HG03280 (cell line): ENCODE measurements around the gene RNF130.

Experiments used
- ATAC-seq: cut with Tn5 transposase; IDR thresholded peaks from one replicate; pipeline ENCODE4 v1.9.1; 2021; ENCODE audit warnings: mild to moderate bottlenecking, moderate library complexity; ENCODE audit not compliant: unreplicated experiment

Gene RNF130

DNA sequence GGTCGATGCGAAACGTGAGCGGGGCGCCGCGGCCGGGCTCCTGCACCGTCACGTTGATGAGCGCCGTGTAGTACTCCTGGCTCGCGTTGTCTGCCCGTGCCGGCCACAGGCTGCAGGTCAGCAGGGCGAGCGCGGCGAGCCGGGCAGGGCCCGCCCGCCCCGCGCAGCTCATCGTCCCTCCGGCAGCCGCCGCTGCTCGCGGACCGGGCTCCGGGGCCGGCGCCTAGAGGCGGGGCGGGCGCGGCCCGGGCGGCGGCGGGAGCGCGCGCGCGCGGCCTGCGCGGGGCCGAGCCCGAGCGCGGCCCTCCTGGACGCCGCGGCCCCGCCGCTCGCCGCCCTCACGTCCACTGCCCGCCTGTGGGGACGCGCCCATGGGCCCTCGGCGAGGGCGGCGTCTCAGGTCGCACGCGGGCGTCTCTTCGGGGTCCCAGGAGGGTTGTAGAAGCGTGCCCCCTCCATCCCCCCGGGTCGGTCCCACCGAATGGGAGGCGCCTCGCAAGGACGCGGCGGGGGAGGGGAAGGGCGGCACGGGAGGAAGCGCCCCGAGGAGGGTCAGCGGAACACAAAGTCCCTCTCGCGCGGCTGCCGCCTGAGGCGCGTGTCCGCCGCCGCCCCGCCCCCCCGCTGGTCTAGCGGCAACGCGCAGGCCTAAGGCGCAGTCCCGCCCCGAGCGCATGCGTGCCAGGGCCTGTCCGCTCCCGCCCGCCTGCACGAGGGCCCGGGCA, at the start of gene RNF130:
TSS of gene RNF130 (minus strand) at position 229 of the 725 bp plus-strand sequence. CDS start at position 172, 57 bp downstream.
- no peak for ATAC-seq

DNA sequence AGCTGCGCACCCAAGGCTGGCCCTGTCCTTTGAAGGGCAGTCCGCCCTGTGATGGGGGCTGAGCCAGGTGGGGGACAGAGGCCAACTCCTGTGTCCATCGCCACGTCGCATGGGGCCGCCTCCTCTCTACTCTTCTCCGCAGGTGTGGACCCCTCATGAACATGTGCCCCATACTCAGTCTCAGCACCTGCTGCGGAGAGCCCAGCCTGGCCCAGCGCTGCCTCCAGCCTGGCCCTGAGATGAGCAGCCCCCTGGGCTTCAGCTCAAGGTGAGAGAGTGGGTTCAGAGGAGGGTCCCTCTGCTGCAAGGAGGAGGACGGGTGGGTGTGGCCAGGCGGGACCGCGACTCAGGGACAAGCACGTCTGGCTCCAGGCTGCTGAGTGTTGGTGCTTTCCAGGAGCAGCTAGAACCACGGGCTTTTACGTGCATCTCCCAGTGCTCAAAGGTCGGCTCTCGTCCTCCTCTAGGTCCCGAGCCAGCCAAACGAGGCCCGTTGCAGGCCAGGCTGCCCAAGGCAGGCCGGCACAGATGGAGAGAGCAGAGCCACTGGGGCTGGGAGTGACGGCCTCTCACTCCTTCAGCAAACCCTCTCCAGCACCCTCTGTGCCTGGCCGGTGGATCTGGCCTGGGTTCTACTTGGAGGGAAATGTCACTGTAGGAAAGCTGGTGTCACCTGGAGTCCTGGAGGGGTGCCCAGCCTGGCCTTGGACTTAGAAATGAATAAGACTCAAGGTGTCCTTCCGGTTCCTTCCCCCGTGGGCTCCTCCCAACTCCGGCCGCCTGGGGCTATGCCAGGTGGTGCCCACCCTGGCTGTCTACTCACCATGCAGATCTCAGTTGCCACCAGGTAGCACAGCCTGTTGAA, 48.9 kb upstream of the RNF130 start:
- ATAC-seq = no peak

GRCh38 chr5:180119903-180120236, 48.3 kb upstream of the RNF130 start:
- no peak for ATAC-seq

- ATAC-seq = no peak
Measured at GRCh38 chr5:180119031-180119902, 47.7 kb upstream of the RNF130 start.

- ATAC-seq = no peak
Measured at GRCh38 chr5:180118391-180118791, 46.8 kb upstream of the RNF130 start.

GRCh38 chr5:180117000-180117725, 45.6 kb upstream of the RNF130 start:
- ATAC-seq = no peak

- ATAC-seq = no peak
Measured at GRCh38 chr5:180116077-180116999, 44.8 kb upstream of the RNF130 start.

- no peak for ATAC-seq
Measured at GRCh38 chr5:180115326-180116076, 43.9 kb upstream of the RNF130 start.

DNA sequence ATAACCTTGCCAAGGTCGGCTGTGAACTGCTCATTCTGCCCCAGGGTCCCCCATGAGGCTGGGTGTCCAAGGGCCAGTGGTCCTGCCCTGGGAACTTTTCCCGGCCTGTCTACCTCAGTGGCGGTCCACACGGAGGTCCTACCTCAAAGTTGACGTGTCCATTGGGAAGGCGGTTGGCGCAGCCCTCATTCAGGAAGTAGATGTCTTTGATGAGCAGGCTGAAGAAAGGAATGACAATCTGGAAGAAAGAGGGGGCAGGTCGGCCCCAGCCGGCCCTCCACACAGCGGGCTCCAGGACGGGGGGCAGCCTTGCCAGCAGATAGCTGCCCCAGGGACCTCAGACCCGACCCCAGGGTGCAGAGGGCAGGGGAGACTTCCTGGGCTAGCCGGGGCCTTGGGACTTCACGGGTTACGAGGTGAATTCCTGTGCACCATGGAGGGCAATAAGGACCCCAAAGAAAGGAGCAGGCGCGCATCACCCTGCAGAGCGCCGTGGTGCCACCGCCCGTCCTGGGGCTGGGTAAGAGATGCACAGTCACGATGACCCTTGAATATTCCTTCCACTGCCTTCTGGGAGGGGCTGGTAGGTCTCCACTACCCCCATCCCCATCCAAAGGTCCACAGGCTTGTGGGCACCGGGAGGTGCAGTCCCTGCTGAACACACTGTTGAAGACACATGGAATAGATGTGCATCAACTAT, 42.9 kb upstream of the RNF130 start:
- ATAC-seq = no peak

DNA sequence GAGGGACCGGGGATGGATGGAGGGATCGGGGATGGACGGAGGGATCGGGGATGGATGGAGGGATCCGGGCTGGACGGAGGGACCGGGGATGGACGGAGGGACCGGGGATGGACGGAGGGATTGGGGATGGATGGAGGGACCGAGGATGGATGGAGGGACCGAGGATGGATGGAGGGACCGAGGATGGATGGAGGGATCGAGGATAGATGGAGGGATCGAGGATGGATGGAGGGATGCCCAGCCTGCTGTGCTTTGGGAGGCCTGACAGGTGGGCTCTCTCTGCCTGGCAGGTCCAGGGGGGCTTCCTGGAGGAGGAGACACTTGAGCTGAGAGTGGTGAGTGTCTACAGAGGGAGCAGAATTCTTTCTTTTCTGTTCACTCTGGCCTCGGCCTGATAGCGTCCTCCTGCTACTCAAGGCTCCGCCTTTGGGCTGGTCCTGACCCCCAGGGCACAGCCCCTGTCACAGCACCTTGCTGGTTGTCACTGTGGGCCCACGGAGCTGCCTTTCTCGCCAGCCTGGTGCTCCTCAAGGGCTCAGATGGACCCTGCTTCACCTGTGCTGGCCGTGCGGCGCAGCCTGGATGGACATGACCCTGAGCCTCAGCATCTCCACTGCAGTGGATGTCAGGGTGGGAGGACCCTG, 42.2 kb upstream of the RNF130 start:
- no peak for ATAC-seq

DNA sequence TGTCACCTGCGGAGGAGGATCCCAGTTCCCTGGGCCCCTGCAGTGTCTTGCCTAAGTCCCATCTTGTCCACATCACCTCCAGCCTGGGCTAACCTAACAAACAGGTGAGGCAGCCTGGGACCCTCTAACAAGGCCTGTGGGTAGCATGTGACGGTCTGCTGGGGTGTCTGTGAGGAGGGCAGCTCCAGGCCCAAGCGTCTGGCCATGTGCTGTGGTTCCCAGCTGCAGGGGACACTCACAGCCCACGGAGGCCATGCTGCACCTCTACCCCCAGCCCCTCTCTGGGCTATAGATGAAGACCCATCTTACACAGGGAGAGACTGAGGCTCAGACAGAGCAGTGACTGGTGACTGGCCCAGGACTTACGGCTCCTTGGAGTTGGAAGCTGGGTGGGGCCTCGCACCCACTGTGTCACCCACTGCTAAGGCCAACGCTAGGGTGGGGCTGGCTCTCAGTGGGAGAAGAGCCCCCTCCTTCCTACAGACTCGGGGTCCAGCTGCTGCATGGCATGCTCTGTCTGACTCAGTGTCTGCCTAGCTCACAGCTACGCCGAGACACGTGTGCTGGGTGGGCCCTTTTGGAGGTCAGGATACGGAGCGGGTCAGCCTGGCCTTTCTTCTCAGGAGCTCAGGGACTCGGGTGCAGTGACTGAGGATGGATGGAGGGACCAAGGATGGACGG, 40.8 kb upstream of the RNF130 start:
- no peak for ATAC-seq

DNA sequence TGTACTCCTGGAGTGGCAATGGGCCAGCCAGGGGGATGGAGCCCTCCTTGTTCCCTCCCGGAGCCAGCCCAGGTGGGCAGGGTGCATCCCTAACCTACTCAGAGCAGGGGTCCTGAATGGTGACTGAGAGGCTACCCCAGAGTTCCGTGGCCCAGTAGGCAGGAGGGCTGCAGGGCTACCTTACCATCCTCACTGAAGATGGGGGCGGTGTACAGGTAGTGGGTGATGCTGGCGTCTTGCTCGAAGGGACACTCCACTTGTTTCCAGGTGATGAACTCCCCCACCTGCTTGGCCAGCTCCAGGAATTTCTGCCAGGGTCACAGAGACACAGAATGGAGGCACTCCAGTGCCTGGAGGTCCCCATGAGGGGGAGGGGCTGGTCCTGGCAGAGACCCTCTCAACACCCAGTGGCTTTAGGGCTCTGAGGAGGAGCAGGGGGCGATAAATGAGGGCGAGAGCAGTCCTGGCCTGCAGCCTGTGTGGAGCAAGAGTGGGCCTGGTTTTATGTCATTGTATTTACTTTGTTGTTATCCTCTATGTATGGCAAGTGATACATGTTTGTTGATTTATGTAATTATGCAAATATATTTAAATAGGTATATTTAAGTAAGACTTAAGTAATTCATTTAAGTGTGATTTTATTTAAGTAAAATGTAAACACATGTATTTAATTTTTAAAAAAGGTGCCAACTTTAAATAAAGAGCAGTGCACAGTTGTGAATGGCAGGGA, 39.9 kb upstream of the RNF130 start:
- no peak for ATAC-seq

DNA sequence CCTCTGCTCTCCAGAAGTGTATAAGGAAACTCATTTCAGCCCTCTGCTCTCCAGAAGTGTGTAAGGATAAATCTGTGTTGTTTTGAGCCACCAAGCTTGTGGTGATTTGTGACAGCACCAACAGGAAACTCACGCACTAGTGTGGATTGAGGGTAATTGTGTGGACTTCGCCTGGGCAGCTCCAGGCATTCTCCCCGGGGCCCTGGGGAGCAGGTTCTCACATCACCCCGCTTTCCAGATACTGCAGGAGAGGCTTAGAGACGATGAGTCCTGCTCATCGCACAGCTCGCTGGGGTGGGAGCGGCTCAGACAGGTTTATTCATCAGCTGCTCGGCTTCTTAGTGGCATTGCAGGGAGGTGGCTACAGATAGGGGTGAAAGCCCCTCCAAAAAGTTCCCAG, 38.4 kb upstream of the RNF130 start:
- no peak for ATAC-seq

GRCh38 chr5:180107005-180107404, 35.4 kb upstream of the RNF130 start:
- ATAC-seq = no peak

- ATAC-seq = no peak
Measured at GRCh38 chr5:180105827-180106312, 34.3 kb upstream of the RNF130 start.

GRCh38 chr5:180104168-180104530, 32.6 kb upstream of the RNF130 start:
- ATAC-seq = no peak
